ENCODE data around the gene ADAMTS2. TPM values are rescaled to one million over a fixed set of nuclear protein-coding genes. Genes with fewer than 3 reads are reported as not detected.

Gene ADAMTS2
- total RNA-seq, 2 experiments from 2014 or later = not detected

DNA sequence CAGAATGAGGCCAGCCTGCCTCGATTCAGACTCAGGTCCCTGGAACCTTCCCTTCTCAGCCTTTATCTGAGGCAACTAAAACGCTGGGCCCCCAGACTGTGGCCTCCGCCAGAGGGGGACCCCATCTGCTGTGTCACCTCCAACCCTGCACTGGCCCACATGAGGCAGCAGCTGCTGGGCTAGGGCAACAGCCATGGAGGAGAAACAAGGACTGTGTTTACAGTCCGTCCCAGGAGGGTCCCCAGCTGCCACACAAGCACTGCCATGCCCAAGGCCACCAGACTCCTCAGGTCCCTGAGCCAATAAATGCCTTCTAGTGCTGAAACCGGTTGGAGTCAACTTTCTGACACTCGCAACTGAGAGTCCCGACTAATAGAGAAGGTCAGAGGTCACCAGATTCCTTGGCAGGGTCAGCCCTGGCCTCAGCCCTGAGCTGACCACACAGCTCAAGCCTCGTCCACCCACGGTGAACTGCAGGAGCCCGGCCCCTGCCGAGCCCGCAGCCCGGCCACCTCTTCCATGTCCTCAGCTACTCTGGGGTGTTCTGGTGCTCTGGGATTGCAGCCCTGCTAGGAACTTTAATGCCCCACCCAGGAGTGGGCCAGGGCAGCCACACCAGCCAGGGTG, 208.1 kb downstream of the ADAMTS2 start:
- intact Hi-C loops (cut with micrococcal nuclease) = no loop called here
- Mint-ChIP-seq H3K9me3 (no peaks in the 10 kb centered on the region), H3K27me3 (ENCODE audit: low read depth) (no peaks in the 10 kb centered on the region), H3K36me3 (ENCODE audit: low read depth) (no peaks in the 10 kb centered on the region), H3K27ac (no peak overlapping the region), H3K4me3 (no peak overlapping the region), H3K4me1 (ENCODE audit: low read depth) (peaks cover 6% of the 10 kb centered on the region)
- DNase-seq = no peak
- CTCF ChIA-PET = interaction anchor here (1.4 kb wide), 1 partner anchor 9 kb away, joined by 4 read pairs; no protein-coding TSS in a partner anchor

- CTCF ChIA-PET = interaction anchor here (0.6 to 1.4 kb wide), 2 partner anchors 11 to 925 kb away, joined by 4 read pairs; no protein-coding TSS in a partner anchor
- intact Hi-C loops (cut with micrococcal nuclease) = no loop called here
- Mint-ChIP-seq H3K27ac (no peak overlapping the region), H3K27me3 (ENCODE audit: low read depth) (no peaks in the 10 kb centered on the region), H3K9me3 (no peaks in the 10 kb centered on the region), H3K36me3 (ENCODE audit: low read depth) (no peaks in the 10 kb centered on the region), H3K4me3 (no peak overlapping the region), H3K4me1 (ENCODE audit: low read depth) (no peaks in the 10 kb centered on the region)
- no peak for DNase-seq
Measured at GRCh38 chr5:179135441-179136215, 209.6 kb downstream of the ADAMTS2 start.

- Mint-ChIP-seq H3K9me3 (no peaks in the 10 kb centered on the region), H3K27ac (no peak overlapping the region), H3K36me3 (ENCODE audit: low read depth) (no peaks in the 10 kb centered on the region), H3K4me3 (no peak overlapping the region), H3K4me1 (ENCODE audit: low read depth) (no peaks in the 10 kb centered on the region), H3K27me3 (ENCODE audit: low read depth) (no peaks in the 10 kb centered on the region)
- intact Hi-C loops (cut with micrococcal nuclease) = no loop called here
- DNase-seq = no peak
- CTCF ChIA-PET = no interaction called here
Measured at GRCh38 chr5:179135006-179135405, 210.3 kb downstream of the ADAMTS2 start.

GRCh38 chr5:179134511-179134910, 210.8 kb downstream of the ADAMTS2 start:
- Mint-ChIP-seq H3K27ac (no peak overlapping the region), H3K9me3 (no peaks in the 10 kb centered on the region), H3K27me3 (ENCODE audit: low read depth) (no peaks in the 10 kb centered on the region), H3K4me1 (ENCODE audit: low read depth) (no peaks in the 10 kb centered on the region), H3K4me3 (no peak overlapping the region), H3K36me3 (ENCODE audit: low read depth) (no peaks in the 10 kb centered on the region)
- DNase-seq = no peak
- intact Hi-C loops (cut with micrococcal nuclease) = no loop called here
- CTCF ChIA-PET = no interaction called here

DNA sequence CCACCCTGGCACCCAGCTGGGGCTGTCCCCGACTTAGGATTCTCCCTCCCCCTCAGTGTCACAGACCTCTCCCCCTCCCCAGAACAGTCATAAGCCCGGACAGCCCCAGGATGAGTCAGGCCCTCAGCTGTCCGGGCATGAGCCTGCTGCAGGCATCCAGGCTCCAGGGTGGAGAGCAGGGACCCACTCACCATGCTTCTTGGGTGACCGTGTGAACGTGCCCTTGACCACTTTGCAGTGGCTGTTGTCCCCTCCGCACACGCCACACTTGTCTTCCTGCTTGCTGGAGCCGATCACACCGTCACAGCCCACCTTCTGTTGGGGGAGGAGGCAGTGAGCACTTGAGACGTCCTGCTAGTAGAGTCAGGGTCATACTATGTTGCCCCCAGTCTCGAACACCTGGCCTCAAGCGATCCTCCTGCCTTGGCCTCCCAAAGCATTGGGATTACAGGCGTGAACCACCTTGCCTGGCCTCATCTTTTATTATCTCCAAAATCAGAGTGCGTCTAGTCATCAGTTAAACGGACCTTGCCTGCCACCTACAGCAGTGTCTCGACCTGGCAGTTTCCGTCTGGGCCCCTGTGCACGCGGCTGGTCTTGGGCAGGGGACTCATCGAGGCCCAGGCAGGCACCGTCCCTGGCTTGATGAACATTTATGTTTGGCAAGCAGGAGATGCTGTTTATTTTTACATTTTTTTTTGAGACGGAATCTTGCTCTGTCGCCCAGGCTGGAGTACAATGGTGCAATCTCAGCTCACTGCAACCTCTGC, 212.5 kb downstream of the ADAMTS2 start:
- Mint-ChIP-seq H3K4me3 (no peak overlapping the region), H3K27me3 (ENCODE audit: low read depth) (peaks cover 5% of the 10 kb centered on the region), H3K9me3 (no peaks in the 10 kb centered on the region), H3K4me1 (ENCODE audit: low read depth) (no peaks in the 10 kb centered on the region), H3K36me3 (ENCODE audit: low read depth) (no peaks in the 10 kb centered on the region), H3K27ac (no peak overlapping the region)
- intact Hi-C loops (cut with micrococcal nuclease) = no loop called here
- no peak for DNase-seq
- CTCF ChIA-PET = no interaction called here

GRCh38 chr5:179131886-179132585, 213.2 kb downstream of the ADAMTS2 start:
- H3K4me3 Mint-ChIP-seq = no peak overlapping the region
- H3K27ac Mint-ChIP-seq = no peak overlapping the region
- peaks cover 5% of the 10 kb centered on the region for H3K27me3 Mint-ChIP-seq (ENCODE audit: low read depth)
- no peaks in the 10 kb centered on the region for H3K4me1 Mint-ChIP-seq (ENCODE audit: low read depth)
- CTCF ChIA-PET = no interaction called here
- intact Hi-C loops (cut with micrococcal nuclease) = no loop called here
- DNase-seq = no peak
- no peaks in the 10 kb centered on the region for H3K9me3 Mint-ChIP-seq
- no peaks in the 10 kb centered on the region for H3K36me3 Mint-ChIP-seq (ENCODE audit: low read depth)

- Mint-ChIP-seq H3K4me3 (no peak overlapping the region), H3K36me3 (ENCODE audit: low read depth) (no peaks in the 10 kb centered on the region), H3K9me3 (no peaks in the 10 kb centered on the region), H3K27ac (no peak overlapping the region), H3K4me1 (ENCODE audit: low read depth) (no peaks in the 10 kb centered on the region), H3K27me3 (ENCODE audit: low read depth) (peaks cover 5% of the 10 kb centered on the region)
- CTCF ChIA-PET = no interaction called here
- intact Hi-C loops (cut with micrococcal nuclease) = no loop called here
- DNase-seq = no peak
Measured at GRCh38 chr5:179131321-179131835, 213.9 kb downstream of the ADAMTS2 start.

- Mint-ChIP-seq H3K27me3 (ENCODE audit: low read depth) (peaks cover 5% of the 10 kb centered on the region), H3K9me3 (no peaks in the 10 kb centered on the region), H3K27ac (no peak overlapping the region), H3K36me3 (ENCODE audit: low read depth) (no peaks in the 10 kb centered on the region), H3K4me1 (ENCODE audit: low read depth) (no peaks in the 10 kb centered on the region), H3K4me3 (no peak overlapping the region)
- no peak for DNase-seq
- intact Hi-C loops (cut with micrococcal nuclease) = no loop called here
- CTCF ChIA-PET = no interaction called here
Measured at GRCh38 chr5:179130101-179130681, 215.1 kb downstream of the ADAMTS2 start.

DNA sequence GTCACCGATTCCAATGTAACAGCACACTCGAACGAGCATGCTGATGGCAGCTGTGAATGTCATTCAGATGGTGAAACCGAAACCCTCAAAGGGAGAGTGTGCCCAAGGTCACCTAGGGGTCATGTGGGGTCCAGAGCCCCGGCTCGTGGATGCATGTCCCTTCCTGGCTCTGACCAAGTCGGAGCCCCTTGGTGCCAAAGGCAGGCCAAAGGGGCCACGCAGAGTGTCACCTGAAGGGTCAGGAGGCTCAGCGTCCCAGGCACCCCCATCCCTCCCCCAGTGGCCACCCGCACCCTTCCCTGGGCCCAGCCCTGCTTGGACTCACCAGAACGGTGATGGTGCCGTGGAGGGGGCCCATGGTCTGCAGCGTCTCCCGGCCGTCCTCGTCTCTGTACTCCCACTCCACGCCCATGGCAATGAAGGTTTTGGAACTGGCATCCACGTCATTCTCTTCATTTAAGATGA, 215.6 kb downstream of the ADAMTS2 start:
- Mint-ChIP-seq H3K36me3 (ENCODE audit: low read depth) (no peaks in the 10 kb centered on the region), H3K9me3 (no peaks in the 10 kb centered on the region), H3K4me1 (ENCODE audit: low read depth) (no peaks in the 10 kb centered on the region), H3K4me3 (no peak overlapping the region), H3K27ac (no peak overlapping the region), H3K27me3 (ENCODE audit: low read depth) (peaks cover 5% of the 10 kb centered on the region)
- CTCF ChIA-PET = no interaction called here
- intact Hi-C loops (cut with micrococcal nuclease) = no loop called here
- no peak for DNase-seq

DNA sequence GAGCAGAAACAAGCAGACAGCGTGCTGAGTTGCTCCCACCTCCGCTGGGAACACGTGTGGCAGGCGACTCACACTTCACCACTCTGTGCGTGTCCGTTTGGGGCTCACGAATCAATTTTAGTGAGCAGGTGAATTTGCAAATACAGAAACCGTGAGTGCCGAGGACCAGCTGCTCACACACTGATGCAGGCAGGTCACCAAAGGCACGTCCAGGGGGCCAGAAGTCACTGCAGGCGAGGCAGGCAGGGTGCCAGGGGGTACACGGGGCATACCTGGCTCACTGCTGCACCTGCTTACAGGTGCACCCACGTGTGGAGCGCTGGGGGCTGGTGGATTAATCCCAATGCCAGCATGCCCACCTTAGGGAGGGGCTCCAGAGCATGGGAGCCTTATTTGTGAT, 216.3 kb downstream of the ADAMTS2 start:
- Mint-ChIP-seq H3K36me3 (ENCODE audit: low read depth) (no peaks in the 10 kb centered on the region), H3K27me3 (ENCODE audit: low read depth) (peaks cover 5% of the 10 kb centered on the region), H3K4me1 (ENCODE audit: low read depth) (no peaks in the 10 kb centered on the region), H3K27ac (no peak overlapping the region), H3K9me3 (no peaks in the 10 kb centered on the region), H3K4me3 (no peak overlapping the region)
- CTCF ChIA-PET = no interaction called here
- intact Hi-C loops (cut with micrococcal nuclease) = no loop called here
- no peak for DNase-seq

DNA sequence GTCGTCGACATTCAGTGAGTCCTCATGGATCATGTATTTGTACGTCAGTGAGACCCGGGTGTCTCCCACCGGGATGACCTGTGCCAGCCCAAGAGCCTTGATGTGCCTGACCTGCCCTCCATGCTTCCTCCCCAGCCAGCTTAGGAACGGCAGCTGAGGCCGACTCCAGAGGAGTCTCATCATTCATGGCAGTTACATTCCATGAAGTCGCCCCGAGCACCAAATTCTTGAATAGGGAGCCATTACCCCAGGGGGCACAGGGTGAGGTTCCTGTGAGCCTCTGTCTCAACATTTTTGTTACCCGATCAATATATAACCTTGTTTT, 217.3 kb downstream of the ADAMTS2 start:
- no peak overlapping the region for H3K27ac Mint-ChIP-seq
- intact Hi-C loops (cut with micrococcal nuclease) = no loop called here
- H3K36me3 Mint-ChIP-seq (ENCODE audit: low read depth) = no peaks in the 10 kb centered on the region
- CTCF ChIA-PET = no interaction called here
- H3K9me3 Mint-ChIP-seq = no peaks in the 10 kb centered on the region
- DNase-seq = no peak
- H3K4me1 Mint-ChIP-seq (ENCODE audit: low read depth) = no peaks in the 10 kb centered on the region
- peaks cover 5% of the 10 kb centered on the region for H3K27me3 Mint-ChIP-seq (ENCODE audit: low read depth)
- no peak overlapping the region for H3K4me3 Mint-ChIP-seq

Measured in activated naive CD4-positive, alpha-beta T cell treated with anti-CD3 and anti-CD28 coated beads for 36 hours (primary cell).